Hepatocyte (in vitro differentiated cells): Measurements from ENCODE around the gene ARHGAP35. TPM values are rescaled to one million over a fixed set of nuclear protein-coding genes. Genes with fewer than 3 reads are reported as not detected.
A peak's percentile ranks its signal among the peaks of the same experiment; 100 is the strongest.

Experiments used
- DNase-seq: peaks from one replicate; pipeline ENCODE4 v3.0.0-alpha.2; 2016; ENCODE audit warnings: low spot score
- H2AFZ ChIP-seq: fragments of 200-600 bp; sonication (generic); 2 replicates; pipeline ENCODE4 v1.6.0; 2016; ENCODE audit warnings: antibody characterized with exemption, mild to moderate bottlenecking
- H3K27ac ChIP-seq: fragments of 200-600 bp; sonication (generic); 2 replicates; pipeline ENCODE4 v1.5.1; 2016; ENCODE audit warnings: mild to moderate bottlenecking
- H3K27me3 ChIP-seq: fragments of 200-600 bp; sonication (generic); 2 replicates; pipeline ENCODE4 v1.6.1; 2016
- H3K36me3 ChIP-seq: fragments of 200-600 bp; sonication (generic); replicated peaks from 2 replicates; pipeline ENCODE4 v1.5.1; 2016; ENCODE audit warnings: low read depth; ENCODE audit not compliant: insufficient read depth
- H3K4me1 ChIP-seq: fragments of 200-600 bp; sonication (generic); 2 replicates; pipeline ENCODE4 v1.5.1; 2016; ENCODE audit warnings: mild to moderate bottlenecking, moderate library complexity; ENCODE audit not compliant: insufficient read depth
- H3K4me2 ChIP-seq: fragments of 200-600 bp; sonication (generic); 2 replicates; pipeline ENCODE4 v1.6.0; 2016
- H3K4me3 ChIP-seq: fragments of 200-600 bp; sonication (generic); 2 replicates; pipeline ENCODE4 v1.5.1; 2016; ENCODE audit warnings: mild to moderate bottlenecking
- H3K79me2 ChIP-seq: fragments of 200-600 bp; sonication (generic); 2 replicates; pipeline ENCODE4 v1.6.0; 2017; ENCODE audit warnings: mild to moderate bottlenecking
- H3K9me2 ChIP-seq: fragments of 200-600 bp; sonication (generic); replicated peaks from 2 replicates; pipeline ENCODE4 v1.6.0; 2017; ENCODE audit warnings: mild to moderate bottlenecking; ENCODE audit not compliant: insufficient read depth
- H3K9me3 ChIP-seq: fragments of 200-600 bp; sonication (generic); 2 replicates; pipeline ENCODE4 v1.5.1; 2016; ENCODE audit warnings: low read depth, mild to moderate bottlenecking
- H4K20me1 ChIP-seq: fragments of 200-600 bp; sonication (generic); 2 replicates; pipeline ENCODE4 v1.6.0; 2016; ENCODE audit warnings: mild to moderate bottlenecking; ENCODE audit not compliant: insufficient read depth, poor library complexity, severe bottlenecking
- EZH2 ChIP-seq: fragments of 200-600 bp; sonication (generic); IDR thresholded peaks from 2 replicates; pipeline ENCODE4 v1.6.1; 2016; ENCODE audit warnings: antibody characterized with exemption, mild to moderate bottlenecking, borderline replicate concordance
- EZH2phosphoT487 ChIP-seq: fragments of 200-600 bp; sonication (generic); IDR thresholded peaks from one replicate; pipeline ENCODE4 v1.6.1; 2018; ENCODE audit warnings: antibody characterized with exemption, mild to moderate bottlenecking, low read depth, moderate library complexity; ENCODE audit not compliant: unreplicated experiment, severe bottlenecking
- WGBS: methylation state at CpG from one replicate; pipeline ENCODE4 v1.1.6; 2016; ENCODE audit warnings: low lambda C conversion rate; ENCODE audit errors: missing lambda C conversion rate; 5-methylcytosine and 5-hydroxymethylcytosine counted together
- polyA plus RNA-seq: library from polyadenylated mRNA; unstranded; fragments of >200 nt; fragmentation: Nextera tagmentation; extraction: Ambion mirVana; gene quantifications from 2 replicates; pipeline ENCODE4 v1.2.1, GENCODE V29; 2016
- total RNA-seq: library from RNA; depleted of rRNA; stranded (reverse); fragments of >200 nt; gene quantifications from 2 replicates; pipeline ENCODE4 v1.2.3, GENCODE V29; 2014
- TF ChIP-seq, protein P1 (sequence below): fragments of 200-600 bp; sonication (generic); IDR thresholded peaks from 2 replicates; pipeline ENCODE4 v1.5.1; 2016; ENCODE audit warnings: antibody characterized with exemption, mild to moderate bottlenecking; ENCODE audit not compliant: poor library complexity

ARHGAP35 gene
- total and polyA plus RNA-seq, 2 experiments from 2014 or later = 18.6 to 48.1 TPM

DNA sequence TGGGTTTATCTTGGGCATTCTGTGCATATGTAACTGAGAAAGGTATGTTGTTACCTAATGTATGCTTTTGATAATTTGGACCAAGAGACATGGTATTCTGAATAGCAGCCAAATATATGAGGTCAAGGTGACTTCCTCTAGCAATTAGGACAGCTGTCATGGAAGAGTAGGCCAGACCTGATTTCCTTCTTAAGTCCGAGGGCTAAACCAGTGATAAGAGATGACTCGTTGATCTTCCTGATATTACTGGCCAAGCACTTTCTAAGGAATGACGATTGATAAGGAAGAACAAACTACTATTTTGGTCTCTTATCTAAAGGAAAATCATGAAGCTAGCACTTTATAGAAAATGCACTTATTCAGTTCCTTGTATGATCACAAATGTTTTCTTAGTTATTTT is 42.7 kb downstream of the ARHGAP35 start:
- H3K4me1 ChIP-seq = peaks cover 39% of the 10 kb centered on the region

DNA sequence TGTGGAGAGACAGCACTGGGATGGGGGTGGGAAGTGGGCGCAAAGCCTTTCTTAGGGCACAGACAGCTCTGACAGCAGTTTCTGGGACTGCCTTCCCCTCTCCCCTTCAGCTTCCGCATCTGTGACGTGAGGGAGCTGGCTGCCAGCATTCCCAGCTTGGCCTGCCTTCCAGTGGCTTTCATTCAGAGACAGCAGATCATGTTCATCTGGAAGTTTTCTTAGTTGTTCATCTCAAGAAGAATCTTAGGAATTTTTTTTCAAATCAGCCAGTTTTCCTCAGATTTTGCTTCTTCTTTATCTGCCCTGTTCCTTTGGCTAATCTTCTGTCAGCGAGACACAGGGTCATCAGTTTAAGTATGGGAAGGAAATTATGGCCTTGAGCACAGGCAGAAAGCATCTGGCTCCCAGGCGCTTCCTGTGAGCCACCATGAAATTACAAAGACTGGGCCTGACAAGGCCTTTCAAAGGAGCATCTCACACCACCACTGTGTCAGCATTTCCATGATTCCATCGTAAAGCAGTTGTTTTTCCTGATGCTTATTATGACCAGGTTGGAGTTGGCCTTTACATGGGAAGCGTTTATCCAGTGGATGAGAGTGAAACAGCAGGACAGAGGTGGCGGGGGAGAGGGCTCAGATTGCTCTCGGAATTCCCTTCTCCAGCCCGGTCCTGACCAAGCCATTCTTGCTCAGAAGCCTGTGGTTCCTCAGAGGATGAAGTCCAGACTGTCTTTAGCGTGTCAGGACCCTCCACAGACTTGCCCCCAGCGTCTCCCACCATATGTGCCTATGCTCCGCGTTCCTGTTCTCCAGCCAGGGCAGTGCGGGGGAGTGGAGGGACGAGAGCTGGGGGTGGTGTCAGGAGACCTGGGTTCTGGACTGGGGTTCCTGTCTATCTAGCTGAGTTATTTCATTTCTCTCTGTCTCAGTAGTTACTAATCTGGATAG is 43.6 kb downstream of the ARHGAP35 start:
- Histone ChIP-seq H3K27ac (peak overlapping the region; percentile 84), H3K9me3 (no peaks in the 10 kb centered on the region)

More for the DNA sequence above, 42.7 kb downstream of the ARHGAP35 start:
- no peaks in the 10 kb centered on the region for H3K36me3 ChIP-seq
- peaks cover 90% of the 10 kb centered on the region for H4K20me1 ChIP-seq
- H3K27ac ChIP-seq = peak overlapping the region; percentile 84
- H3K9me3 ChIP-seq = no peaks in the 10 kb centered on the region
- no peak for DNase-seq
- H3K4me2 ChIP-seq = no peak overlapping the region
- no peaks in the 10 kb centered on the region for H3K9me2 ChIP-seq
- H3K27me3 ChIP-seq = no peaks in the 10 kb centered on the region
- TF ChIP-seq EZH2 = no peak
- TF ChIP-seq EZH2phosphoT487 = no peak
- TF ChIP-seq, protein P1, sequence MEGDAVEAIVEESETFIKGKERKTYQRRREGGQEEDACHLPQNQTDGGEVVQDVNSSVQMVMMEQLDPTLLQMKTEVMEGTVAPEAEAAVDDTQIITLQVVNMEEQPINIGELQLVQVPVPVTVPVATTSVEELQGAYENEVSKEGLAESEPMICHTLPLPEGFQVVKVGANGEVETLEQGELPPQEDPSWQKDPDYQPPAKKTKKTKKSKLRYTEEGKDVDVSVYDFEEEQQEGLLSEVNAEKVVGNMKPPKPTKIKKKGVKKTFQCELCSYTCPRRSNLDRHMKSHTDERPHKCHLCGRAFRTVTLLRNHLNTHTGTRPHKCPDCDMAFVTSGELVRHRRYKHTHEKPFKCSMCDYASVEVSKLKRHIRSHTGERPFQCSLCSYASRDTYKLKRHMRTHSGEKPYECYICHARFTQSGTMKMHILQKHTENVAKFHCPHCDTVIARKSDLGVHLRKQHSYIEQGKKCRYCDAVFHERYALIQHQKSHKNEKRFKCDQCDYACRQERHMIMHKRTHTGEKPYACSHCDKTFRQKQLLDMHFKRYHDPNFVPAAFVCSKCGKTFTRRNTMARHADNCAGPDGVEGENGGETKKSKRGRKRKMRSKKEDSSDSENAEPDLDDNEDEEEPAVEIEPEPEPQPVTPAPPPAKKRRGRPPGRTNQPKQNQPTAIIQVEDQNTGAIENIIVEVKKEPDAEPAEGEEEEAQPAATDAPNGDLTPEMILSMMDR = no peak
- no peak overlapping the region for H3K4me3 ChIP-seq
- 12% methylated on average over 3 of the region's 3 CpGs for WGBS
- H2AFZ ChIP-seq = no peak overlapping the region
- H3K79me2 ChIP-seq = peaks cover 97% of the 10 kb centered on the region

DNA sequence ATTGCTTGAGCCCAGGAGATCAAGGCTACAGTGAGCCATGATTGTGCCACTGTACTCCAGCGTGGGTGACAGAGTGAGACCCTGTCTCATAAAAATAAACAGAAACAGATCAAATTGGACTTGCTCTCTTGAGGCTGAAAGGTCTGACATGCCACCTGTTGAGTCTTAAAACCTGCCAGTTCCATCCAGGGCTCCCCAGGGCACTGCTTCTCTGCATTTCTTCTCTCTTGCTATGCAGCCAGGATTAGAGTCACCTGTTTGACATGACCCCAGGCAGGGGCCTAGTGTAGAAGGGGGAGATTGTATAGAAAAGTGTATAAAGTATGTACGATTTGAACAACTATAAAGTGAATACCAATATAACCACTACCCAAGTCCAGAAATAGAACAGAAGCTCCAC is 45.4 kb downstream of the ARHGAP35 start:
- WGBS = 81% methylated on average over 2 of the region's 2 CpGs
- Histone ChIP-seq H3K79me2 (peaks cover 97% of the 10 kb centered on the region), H4K20me1 (peaks cover 84% of the 10 kb centered on the region)

More for the DNA sequence above, 43.6 kb downstream of the ARHGAP35 start:
- Histone ChIP-seq H3K4me2 (no peak overlapping the region), H3K4me3 (no peak overlapping the region), H3K79me2 (peaks cover 97% of the 10 kb centered on the region), H3K36me3 (no peaks in the 10 kb centered on the region), H2AFZ (no peak overlapping the region), H3K9me2 (no peaks in the 10 kb centered on the region), H3K4me1 (peaks cover 39% of the 10 kb centered on the region), H4K20me1 (peaks cover 89% of the 10 kb centered on the region), H3K27me3 (no peaks in the 10 kb centered on the region)
- TF ChIP-seq EZH2phosphoT487 = no peak
- TF ChIP-seq, protein P1 = no peak
- no peak for TF ChIP-seq EZH2
- 58% methylated on average over 16 of the region's 16 CpGs for WGBS
- peak; percentile 38 for DNase-seq

More for the DNA sequence above, 45.4 kb downstream of the ARHGAP35 start:
- H3K27ac ChIP-seq = no peak overlapping the region
- no peaks in the 10 kb centered on the region for H3K9me3 ChIP-seq
- no peaks in the 10 kb centered on the region for H3K36me3 ChIP-seq
- no peak overlapping the region for H2AFZ ChIP-seq
- DNase-seq = no peak
- no peaks in the 10 kb centered on the region for H3K27me3 ChIP-seq
- H3K4me2 ChIP-seq = no peak overlapping the region
- H3K4me3 ChIP-seq = no peak overlapping the region
- H3K9me2 ChIP-seq = no peaks in the 10 kb centered on the region
- TF ChIP-seq EZH2 = no peak
- TF ChIP-seq, protein P1 = no peak
- TF ChIP-seq EZH2phosphoT487 = no peak
- peaks cover 37% of the 10 kb centered on the region for H3K4me1 ChIP-seq
